ENCODE results near the gene RANBP17.

GRCh38 chr5:171120986-171121622 is 259.3 kb downstream of the RANBP17 start:
- TF ChIP-seq CTCF (IDR thresholded peaks at IDR 0.05; ENCODE audit: low read depth, low read length) (no peak), EZH2phosphoT487 (IDR thresholded peaks at IDR 0.05; ENCODE audit: low read depth) (no peak)

All from OCI-LY3 (cell line).